Measurements from ENCODE around the gene KDM4C. TPM values are rescaled to one million over a fixed set of nuclear protein-coding genes. Genes with fewer than 3 reads are reported as not detected.

Gene KDM4C
- total RNA-seq, 2 donors from 2014 or later, result 11.0 to 11.9 TPM

GRCh38 chr9:7149258-7149657 is 391.5 kb downstream of the KDM4C start:
- TF ChIP-seq CTCF (IDR thresholded peaks at IDR 0.05), result no peak
- H3K36me3 ChIP-seq, result no peaks in the 10 kb centered on the region
- H3K4me3 ChIP-seq, result no peak overlapping the region
- DNase-seq (ENCODE audit: low spot score), result no peak
- H3K4me1 ChIP-seq, result peaks cover 0 to 54% of the 10 kb centered on the region in 2 donors
- H3K27me3 ChIP-seq, result no peaks in the 10 kb centered on the region
- no peaks in the 10 kb centered on the region for H3K9me3 ChIP-seq
- no peak overlapping the region for H3K27ac ChIP-seq

- no peak overlapping the region for H3K27ac ChIP-seq
- H3K9me3 ChIP-seq, result no peaks in the 10 kb centered on the region
- DNase-seq (ENCODE audit: low spot score), result no peak
- H3K36me3 ChIP-seq, result no peaks in the 10 kb centered on the region
- no peak for TF ChIP-seq CTCF (IDR thresholded peaks at IDR 0.05)
- H3K4me1 ChIP-seq, result peaks cover 0 to 44% of the 10 kb centered on the region in 2 donors
- no peak overlapping the region for H3K4me3 ChIP-seq
- H3K27me3 ChIP-seq, result no peaks in the 10 kb centered on the region
These were observed 392.5 kb downstream of the KDM4C start for GRCh38 chr9:7150153-7150890.

GRCh38 chr9:7153134-7153533 is 395.4 kb downstream of the KDM4C start:
- Histone ChIP-seq H3K27me3 (no peaks in the 10 kb centered on the region), H3K4me3 (no peak overlapping the region), H3K4me1 (peaks cover 0 to 38% of the 10 kb centered on the region in 2 donors), H3K9me3 (no peaks in the 10 kb centered on the region), H3K27ac (no peak overlapping the region), H3K36me3 (no peaks in the 10 kb centered on the region)
- DNase-seq (ENCODE audit: low spot score), result no peak
- TF ChIP-seq CTCF (IDR thresholded peaks at IDR 0.05), result no peak

GRCh38 chr9:7153566-7153965 is 395.8 kb downstream of the KDM4C start:
- Histone ChIP-seq H3K4me3 (no peak overlapping the region), H3K27ac (no peak overlapping the region), H3K4me1 (peaks cover 0 to 34% of the 10 kb centered on the region in 2 donors), H3K9me3 (no peaks in the 10 kb centered on the region), H3K36me3 (no peaks in the 10 kb centered on the region), H3K27me3 (no peaks in the 10 kb centered on the region)
- DNase-seq (ENCODE audit: low spot score), result no peak
- TF ChIP-seq CTCF (IDR thresholded peaks at IDR 0.05), result no peak

GRCh38 chr9:7154003-7154619 is 396.3 kb downstream of the KDM4C start:
- no peak for DNase-seq (ENCODE audit: low spot score)
- Histone ChIP-seq H3K36me3 (no peaks in the 10 kb centered on the region), H3K4me3 (no peak overlapping the region), H3K9me3 (no peaks in the 10 kb centered on the region), H3K27me3 (no peaks in the 10 kb centered on the region), H3K4me1 (peaks cover 0 to 31% of the 10 kb centered on the region in 2 donors), H3K27ac (no peak overlapping the region)
- no peak for TF ChIP-seq CTCF (IDR thresholded peaks at IDR 0.05)
